NAMALWA (cell line): ENCODE measurements around the gene DLG2.
"Not testable (repeated sequence)": the region's sequence is repeated elsewhere in the genome, so short reads cannot be mapped to it uniquely, and the experiment has no call there.

Experiments used
- DNase-seq: peaks from one replicate; pipeline ENCODE4 v3.0.0-alpha.2; 2015; ENCODE audit warnings: low spot score

The DLG2 gene

GRCh38 chr11:83449338-83449913, 2177.7 kb downstream of the DLG2 start:
- DNase-seq: no peak

GRCh38 chr11:83448686-83449085, 2178.5 kb downstream of the DLG2 start:
- no peak for DNase-seq

GRCh38 chr11:83443880-83444279, 2183.3 kb downstream of the DLG2 start:
- not testable (repeated sequence) for DNase-seq

GRCh38 chr11:83441601-83442000, 2185.5 kb downstream of the DLG2 start:
- no peak for DNase-seq

- DNase-seq: no peak
Observed at GRCh38 chr11:83441171-83441570, 2186.0 kb downstream of the DLG2 start.

- DNase-seq: peak; percentile 12
Observed at GRCh38 chr11:83438438-83438837, 2188.7 kb downstream of the DLG2 start.

GRCh38 chr11:83437939-83438338, 2189.2 kb downstream of the DLG2 start:
- DNase-seq: no peak

GRCh38 chr11:83436855-83437254, 2190.3 kb downstream of the DLG2 start:
- no peak for DNase-seq

GRCh38 chr11:83434812-83435211, 2192.3 kb downstream of the DLG2 start:
- not testable (repeated sequence) for DNase-seq

GRCh38 chr11:83427943-83428342, 2199.2 kb downstream of the DLG2 start:
- DNase-seq: no peak

- no peak for DNase-seq
Observed at GRCh38 chr11:83427501-83427900, 2199.6 kb downstream of the DLG2 start.

- no peak for DNase-seq
Observed at GRCh38 chr11:83425137-83425466, 2202.0 kb downstream of the DLG2 start.

GRCh38 chr11:83424376-83425136, 2202.6 kb downstream of the DLG2 start:
- DNase-seq: no peak

- not testable (repeated sequence) for DNase-seq
Observed at GRCh38 chr11:83422641-83423040, 2204.5 kb downstream of the DLG2 start.

GRCh38 chr11:83410605-83411565, 2216.3 kb downstream of the DLG2 start:
- DNase-seq: no peak

GRCh38 chr11:83409891-83410290, 2217.3 kb downstream of the DLG2 start:
- no peak for DNase-seq

GRCh38 chr11:83409476-83409875, 2217.7 kb downstream of the DLG2 start:
- DNase-seq: no peak

- no peak for DNase-seq
Observed at GRCh38 chr11:83408946-83409345, 2218.2 kb downstream of the DLG2 start.
